Coronary artery (tissue), 2 donors: ENCODE measurements around the gene RPS8.
"Not testable (repeated sequence)": the region's sequence is repeated elsewhere in the genome, so short reads cannot be mapped to it uniquely, and the experiment has no call there.

Experiments
- DNase-seq: peaks from one replicate; pipeline ENCODE4 v3.0.0-alpha.2; 2017; ENCODE audit warnings: low spot score
- H3K27ac ChIP-seq, 2 donors: fragments of 200-600 bp; sonication (generic); one replicate each; pipeline ENCODE4 v1.5.1; 2016 to 2019
- H3K4me3 ChIP-seq: fragments of 200-600 bp; sonication (generic); 2 replicates; pipeline ENCODE4 v1.5.1; 2016; ENCODE audit warnings: mild to moderate bottlenecking, moderate library complexity
- CTCF ChIP-seq: fragments of 200-600 bp; sonication (generic); IDR thresholded peaks from one replicate; pipeline ENCODE4 v1.5.1; 2019; ENCODE audit warnings: antibody characterized with exemption

RPS8 gene

GRCh38 chr1:44740179-44740617 is 35.1 kb upstream of the RPS8 start:
- no peak for DNase-seq
- H3K4me3 ChIP-seq = peak overlapping the region; percentile 71
- H3K27ac ChIP-seq = peak overlapping the region in 1 of 2 donors; percentile 32
- no peak for TF ChIP-seq CTCF

- TF ChIP-seq CTCF = no peak
- no peak overlapping the region for H3K4me3 ChIP-seq
- no peak overlapping the region for H3K27ac ChIP-seq
- no peak for DNase-seq
These were observed 32.1 kb upstream of the RPS8 start for GRCh38 chr1:44743211-44743610.

GRCh38 chr1:44747878-44748277 is 27.5 kb upstream of the RPS8 start:
- no peak overlapping the region for H3K4me3 ChIP-seq
- no peak for TF ChIP-seq CTCF
- H3K27ac ChIP-seq = no peak overlapping the region
- no peak for DNase-seq

GRCh38 chr1:44757420-44757819 is 17.9 kb upstream of the RPS8 start:
- H3K27ac ChIP-seq = no peak overlapping the region
- no peak overlapping the region for H3K4me3 ChIP-seq
- TF ChIP-seq CTCF = no peak
- no peak for DNase-seq

GRCh38 chr1:44759077-44759476 is 16.3 kb upstream of the RPS8 start:
- Histone ChIP-seq H3K27ac (no peak overlapping the region), H3K4me3 (no peak overlapping the region)
- TF ChIP-seq CTCF = no peak
- no peak for DNase-seq

GRCh38 chr1:44760876-44761275 is 14.5 kb upstream of the RPS8 start:
- Histone ChIP-seq H3K4me3 (no peak overlapping the region), H3K27ac (no peak overlapping the region)
- no peak for TF ChIP-seq CTCF
- no peak for DNase-seq

GRCh38 chr1:44766421-44766820 is 8.9 kb upstream of the RPS8 start:
- not testable (repeated sequence) for DNase-seq, H3K27ac ChIP-seq

More at GRCh38 chr1:44766421-44766820, 8.9 kb upstream of the RPS8 start:
- H3K4me3 ChIP-seq = not testable (repeated sequence)
